SK-N-DZ (cell line): Measurements from ENCODE around the gene HTR4.

Experiments
- DNase-seq: peaks from one replicate; pipeline ENCODE4 v3.0.0-alpha.2; 2015; ENCODE audit warnings: low spot score

Gene HTR4

DNA sequence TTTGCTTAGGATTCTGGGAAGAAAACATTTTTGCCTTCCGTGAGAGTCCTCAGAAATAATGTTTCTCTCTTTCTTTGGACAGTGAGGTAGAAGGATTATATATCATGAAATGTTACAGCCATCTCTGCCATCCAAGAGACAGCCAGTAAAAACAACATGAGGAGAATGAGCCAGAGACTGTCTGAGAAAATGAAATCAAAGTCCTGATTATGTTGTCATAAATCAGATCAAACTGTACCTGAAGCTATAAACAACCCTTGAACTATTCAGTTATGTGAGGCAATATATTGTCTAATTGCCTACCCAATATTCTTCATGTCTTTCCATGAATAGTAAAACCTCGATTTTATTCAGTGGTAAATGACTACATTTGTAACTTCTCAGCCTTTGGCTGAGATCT is 9.2 kb upstream of the HTR4 start:
- no peak for DNase-seq

DNA sequence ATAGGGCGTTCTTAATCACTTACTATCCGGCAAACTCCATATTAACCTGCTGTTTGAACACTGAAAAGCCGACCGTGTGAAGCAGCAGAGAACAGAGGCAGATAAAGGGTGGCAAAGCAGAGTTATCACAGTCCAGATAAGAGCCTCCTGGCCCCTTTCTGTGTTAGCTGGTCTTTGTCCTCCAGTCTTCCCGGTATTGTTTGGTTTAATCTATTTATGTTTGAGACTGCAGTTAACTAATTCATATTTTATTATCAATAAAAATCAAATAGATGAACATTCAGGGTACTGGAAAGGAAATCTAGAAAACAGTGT is 6.0 kb upstream of the HTR4 start:
- DNase-seq, result no peak

DNA sequence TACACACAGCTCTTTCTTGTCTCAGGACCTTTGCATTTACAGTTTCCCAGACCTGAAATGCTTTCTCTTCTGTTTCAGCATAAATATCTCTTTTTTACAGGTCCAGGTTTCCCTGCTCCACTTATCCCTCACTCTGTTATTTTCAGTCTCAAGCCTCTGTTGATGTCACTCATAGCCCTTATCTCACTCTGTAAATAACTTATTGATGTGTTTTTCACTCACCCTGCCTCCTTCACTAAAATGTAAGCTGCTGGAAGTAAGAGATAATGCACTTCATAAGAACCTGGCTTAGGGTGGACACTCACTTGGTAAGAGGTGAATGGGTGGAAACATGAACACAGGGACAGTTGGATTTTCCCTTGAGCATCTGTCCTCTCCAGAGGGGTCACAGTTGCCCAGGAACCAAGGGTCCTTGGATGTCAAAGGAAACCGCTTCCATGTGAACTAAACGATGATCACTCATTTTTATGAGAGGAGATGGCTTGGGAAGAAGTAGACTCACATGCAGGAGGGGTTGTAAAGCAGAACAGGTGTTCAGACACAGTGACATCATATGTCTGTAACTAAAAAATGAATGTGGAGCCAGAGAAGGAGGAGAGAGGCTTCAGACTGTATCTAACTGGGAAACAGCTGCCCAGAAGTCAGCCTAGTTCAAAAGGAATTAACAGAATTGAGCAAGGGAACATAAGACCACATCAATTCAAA is 5.5 kb upstream of the HTR4 start:
- DNase-seq, result no peak

DNA sequence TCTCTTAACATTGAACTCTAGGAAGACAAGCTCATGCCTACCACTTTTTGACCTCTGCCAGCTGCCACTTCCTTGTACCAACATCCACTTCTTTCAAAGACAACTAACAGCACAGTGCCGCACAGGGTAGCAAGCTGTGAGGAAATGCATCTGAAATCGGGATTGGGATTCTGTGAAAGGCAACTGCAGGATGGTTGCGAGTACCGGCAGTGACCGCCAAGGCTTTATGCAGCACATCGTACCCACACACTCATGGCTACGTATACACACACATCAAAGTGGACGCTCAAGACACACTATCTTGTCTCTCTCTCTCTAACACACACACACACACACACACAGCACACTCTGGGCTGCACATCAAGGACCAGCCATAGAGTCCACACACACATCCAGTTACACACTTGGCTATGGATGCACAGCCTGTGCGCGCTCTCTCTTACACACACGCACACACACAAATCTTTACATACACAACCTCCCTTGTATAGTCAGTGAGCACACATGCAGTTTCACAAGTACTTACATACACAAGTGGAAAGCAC is 964 bp downstream of the HTR4 start:
- no peak for DNase-seq

DNA sequence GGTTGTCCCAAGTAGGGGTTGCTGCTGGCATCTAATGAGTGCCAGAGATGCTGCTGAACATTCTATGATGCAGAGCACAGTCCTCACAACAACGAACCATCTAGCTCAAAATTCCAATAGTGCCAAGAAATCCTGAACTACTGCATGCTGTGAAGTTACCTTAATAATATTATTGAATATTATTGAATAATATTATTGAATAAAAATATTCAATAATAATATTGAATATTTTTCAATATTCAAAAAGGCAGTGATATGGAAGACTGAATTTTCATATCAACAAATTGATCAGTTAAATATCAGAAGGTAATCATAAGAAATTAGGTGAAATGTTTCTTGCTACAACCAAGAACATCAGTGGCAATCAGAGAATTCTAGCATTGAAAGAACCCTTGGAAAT is 2.8 kb downstream of the HTR4 start:
- DNase-seq, result no peak

DNA sequence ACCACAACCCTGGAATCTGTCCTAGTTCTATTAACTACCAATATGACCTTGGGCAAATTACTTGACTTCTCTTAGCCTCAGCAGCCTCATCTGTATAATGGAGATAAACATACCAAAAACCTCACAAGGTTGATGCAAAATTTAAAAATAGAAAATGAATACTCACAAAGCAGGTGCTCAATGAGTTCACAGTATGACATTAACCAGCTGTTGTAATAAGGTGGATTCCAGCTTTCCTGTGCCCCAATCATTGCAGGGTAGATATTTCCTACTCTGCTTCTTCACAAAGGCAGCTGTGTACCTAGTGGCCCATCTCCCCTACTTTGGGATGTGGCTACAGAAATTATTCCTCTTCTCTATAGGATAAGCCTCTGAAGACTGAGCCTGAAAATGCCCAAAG is 8.8 kb downstream of the HTR4 start:
- no peak for DNase-seq

DNA sequence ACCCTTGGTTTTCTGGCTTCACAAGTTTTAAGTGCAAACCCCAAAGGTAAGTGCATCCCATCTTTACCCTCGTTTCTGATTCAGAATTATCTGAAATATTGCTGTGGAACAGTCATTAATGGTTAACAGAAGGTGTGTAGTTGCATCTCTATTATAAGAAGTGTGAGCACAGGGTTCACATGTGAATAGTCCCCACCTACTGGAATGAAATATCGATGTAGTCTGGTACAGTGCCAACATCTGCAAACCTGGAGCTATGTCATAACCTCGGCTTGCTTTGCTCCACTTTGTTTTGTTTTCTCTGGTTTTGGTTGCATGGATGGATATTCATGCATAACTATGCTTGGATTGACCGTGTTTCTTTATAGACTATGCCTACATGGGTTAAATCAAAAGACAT is 12.6 kb downstream of the HTR4 start:
- DNase-seq, result no peak

DNA sequence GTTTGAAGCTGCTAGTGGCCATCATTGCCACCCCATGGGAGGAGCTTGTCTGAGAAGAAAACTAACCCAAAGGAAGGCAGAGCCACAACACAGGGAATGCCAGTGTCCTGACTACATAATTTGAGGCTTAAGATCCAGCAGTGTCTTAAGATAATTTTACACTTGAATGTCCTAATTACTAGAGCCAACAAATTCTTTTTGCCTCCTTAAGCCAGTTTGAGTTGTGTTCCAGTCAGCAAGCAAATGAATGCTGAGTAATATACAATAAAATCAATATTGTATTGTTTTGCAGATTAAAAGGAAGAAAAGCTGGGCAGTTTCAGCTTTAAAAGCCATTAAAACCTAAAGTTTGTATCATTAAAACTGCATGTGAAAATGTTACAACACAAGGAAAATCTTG is 13.9 kb downstream of the HTR4 start:
- DNase-seq, result no peak

DNA sequence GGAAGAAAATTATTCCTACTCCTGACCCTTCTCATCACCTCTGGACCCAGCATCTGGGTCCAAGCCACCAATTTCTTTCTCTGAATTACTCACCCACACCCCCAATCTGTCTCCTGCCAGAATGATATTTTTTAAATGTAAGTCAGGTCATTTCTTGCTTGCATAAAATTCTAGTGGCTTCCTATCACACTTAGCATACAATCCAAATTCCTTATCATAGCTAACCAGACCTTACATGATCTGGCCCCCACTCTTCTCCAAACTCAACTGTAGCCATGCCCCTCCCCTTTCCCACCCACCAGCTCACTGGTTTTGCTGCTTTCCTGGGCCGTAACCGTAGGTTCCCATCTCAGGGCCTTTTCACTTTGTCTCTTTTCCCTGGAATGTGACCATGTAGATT is 15.2 kb downstream of the HTR4 start:
- DNase-seq, result no peak

DNA sequence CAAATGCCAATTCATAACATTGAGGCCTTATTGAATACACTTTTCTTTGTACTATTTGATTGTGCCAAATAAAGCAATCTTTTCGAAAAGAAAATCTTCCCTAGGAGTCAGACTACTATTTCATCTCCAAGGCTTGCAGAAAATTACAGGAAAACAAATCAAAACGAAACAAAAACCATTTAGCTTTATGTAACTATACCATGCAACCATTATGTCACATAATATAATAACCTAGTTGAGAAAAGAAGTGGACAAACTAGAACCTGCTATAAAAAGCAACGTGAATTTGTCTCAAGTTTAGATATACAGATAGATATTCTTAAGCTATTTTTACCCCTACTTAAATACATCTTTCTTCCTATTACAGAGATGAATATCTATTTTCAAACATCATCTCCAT is 18.0 kb downstream of the HTR4 start:
- DNase-seq, result no peak

DNA sequence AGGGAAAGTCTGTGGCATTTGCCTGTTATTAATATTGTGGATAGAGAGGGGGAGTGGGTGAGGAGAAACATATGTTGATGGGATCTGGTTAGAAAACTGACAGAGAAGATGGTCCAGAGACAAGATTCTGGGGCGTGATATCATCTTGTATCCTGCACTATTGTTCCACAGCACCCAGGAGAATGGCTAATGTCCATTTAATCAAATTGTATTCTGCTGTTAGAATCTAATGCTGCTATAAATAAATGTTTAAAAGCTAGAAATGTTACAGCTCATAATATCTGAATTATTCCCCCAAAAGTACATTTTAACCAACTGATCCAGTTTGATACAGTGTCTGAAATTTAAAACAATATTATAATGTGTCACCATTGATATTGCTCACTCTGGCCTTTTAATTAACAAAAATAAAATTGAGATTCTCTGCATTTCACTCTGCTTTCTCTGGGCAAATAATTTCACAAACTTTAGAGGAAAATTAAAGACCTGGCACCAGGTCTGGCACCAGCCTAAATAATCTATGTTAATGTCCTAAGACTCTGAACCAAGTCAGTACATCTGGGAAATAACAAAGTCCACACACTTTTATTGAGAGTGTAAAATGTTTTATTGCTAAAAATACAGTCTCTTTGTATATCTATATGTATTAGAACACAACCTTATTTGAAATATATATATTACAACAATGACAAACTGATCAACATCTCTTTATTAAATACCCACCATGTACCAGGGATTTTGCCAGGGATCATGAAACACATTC is 18.8 kb downstream of the HTR4 start:
- peak; percentile 35 for DNase-seq

DNA sequence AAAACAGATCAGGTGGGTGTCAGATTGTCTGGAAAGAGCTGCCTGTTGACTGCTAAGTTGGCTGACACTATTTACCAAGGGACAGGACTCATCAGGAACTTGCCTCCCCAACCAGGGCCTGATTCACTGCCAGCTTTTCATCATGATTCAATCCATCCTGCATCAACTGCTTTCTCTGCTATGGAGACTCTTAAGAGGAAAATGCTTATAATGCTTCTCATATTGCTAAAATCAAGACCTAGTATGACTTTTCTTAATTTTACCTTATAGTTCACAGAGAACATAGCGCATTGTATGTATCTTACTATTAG is 21.3 kb downstream of the HTR4 start:
- DNase-seq, result no peak

DNA sequence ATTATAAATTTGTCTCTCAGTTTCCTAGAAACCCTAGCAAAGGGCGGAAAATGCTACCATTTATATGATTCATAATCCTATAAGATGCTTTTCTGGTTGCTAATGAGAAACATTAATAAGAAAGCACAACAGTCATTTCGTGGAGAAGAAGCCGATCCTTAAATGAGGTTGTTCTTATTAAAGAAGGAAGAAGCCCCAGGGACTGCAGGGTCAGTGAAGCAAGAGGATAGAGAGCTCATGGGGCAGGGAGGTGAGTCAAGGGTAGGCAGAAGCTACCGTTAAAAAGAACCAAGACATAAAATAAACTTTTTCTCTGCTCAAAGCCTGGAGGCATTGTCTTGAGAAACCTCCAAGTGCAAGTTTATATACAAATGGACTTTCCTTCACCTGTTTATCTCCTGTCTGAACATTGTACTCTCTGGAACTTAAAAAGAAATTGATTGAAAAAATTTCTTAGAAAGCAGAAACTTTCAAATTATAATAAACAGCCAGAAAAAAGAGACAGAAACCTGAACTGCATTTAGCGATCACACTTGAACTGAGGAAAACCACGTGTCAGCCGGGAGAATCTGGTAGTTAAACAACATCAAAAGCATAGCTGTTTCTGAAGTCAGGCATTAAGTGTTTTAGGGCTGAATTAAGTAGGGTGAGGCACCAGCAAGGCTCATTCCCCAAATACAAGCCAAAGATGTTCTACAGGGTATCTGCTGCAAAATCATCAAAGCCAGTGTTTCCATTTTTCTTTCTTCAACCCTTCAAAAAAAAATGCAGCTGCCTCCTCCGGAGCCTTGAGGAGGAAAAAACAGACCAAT is 21.9 kb downstream of the HTR4 start:
- DNase-seq, result no peak

DNA sequence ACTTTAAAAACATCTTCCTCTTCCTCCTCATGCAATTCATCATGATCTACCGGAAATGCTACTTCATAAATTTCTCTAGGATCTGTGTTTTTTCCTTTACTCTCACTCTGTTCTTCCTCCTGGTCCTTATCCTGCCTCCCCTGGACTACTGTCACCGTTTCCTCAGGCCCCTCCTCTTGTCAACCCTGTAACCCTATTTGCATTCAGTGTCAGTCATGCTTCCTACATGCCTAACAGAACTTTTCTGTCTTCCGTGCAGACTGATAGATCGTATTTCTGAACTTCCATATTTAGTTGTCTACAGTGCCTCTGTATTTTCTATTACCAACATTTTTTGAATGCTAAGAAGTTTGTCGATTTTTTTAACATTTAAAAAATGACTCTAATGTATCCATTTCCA is 27.3 kb downstream of the HTR4 start:
- DNase-seq, result no peak

DNA sequence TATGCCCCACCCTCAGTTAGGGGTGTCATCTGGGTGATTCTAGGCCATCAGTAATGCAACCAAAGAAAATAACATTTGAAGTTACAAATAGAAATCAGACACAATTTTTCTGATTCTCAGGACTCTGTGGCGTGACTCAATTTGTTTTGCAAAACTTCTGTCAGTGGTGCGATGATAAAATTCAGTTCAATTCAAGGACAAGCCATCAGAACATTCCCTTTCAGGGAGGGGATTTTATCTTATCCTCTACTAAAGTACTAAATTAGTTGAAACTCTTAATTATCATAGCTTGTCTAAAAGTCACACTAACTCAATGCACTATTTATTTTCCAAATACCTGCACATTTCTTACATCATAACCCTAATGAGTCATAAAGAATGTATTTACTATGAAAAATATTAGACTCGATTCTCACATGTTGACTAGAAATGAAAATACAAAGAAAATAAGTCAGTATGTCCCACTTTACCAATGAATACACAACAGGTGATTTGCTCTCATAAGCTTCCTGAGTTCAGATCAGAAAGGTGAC is 28.2 kb downstream of the HTR4 start:
- no peak for DNase-seq

DNA sequence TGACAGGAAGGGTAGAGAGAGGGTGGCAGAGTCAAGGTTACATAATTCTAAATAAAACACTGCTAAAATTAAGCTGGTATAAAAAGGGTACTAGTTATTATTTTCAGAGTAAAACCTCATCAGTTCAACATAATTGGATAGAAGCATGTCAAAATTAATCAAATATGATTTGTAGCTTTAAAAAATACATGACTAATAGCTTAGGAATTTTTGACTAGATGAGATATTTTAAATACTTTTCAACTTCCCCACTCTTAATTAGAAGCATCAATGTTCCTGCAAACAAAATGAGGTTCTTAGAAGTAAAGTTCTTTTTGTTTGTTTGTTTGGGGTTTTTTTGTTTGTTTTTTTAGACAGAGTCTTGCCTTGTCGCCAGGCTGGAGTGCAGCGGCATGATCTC is 29.1 kb downstream of the HTR4 start:
- no peak for DNase-seq

DNA sequence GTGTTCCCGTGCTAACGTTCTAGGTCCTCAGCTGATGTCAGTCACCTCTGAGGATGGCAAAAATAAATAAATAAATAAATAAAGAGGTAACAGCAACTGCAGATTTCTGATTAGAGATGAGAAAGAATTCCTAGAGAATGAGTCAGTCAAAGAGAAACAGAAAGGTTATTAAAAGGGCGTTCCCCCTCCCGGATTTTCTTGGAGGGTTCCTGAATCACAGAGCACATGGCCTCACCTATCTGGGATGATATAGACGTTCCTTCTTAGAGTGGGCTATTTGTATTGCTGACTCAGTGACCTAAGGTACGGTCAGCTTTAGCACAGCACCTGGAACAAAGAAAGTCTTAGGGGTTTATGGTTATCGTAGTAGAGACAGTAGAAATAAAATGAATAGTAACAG is 30.6 kb downstream of the HTR4 start:
- no peak for DNase-seq

DNA sequence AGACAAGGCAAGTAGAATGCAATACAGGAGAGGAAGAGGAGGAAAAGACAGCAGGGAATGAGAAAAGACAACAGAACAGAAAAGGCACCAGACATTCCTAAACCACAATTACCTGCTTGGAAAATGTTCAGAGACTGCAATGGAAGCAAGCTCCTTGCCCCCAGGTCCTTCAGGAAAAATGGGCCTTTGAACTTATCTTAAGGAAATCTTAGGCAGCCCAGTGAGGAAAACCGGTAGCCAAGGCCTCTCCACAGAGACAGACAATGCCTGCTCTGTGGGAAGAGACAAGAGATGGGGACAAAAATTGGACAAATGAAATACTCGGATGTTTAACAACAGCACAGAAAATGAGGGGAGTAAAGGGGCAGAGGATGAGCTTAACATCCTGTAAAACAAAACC is 31.2 kb downstream of the HTR4 start:
- no peak for DNase-seq

DNA sequence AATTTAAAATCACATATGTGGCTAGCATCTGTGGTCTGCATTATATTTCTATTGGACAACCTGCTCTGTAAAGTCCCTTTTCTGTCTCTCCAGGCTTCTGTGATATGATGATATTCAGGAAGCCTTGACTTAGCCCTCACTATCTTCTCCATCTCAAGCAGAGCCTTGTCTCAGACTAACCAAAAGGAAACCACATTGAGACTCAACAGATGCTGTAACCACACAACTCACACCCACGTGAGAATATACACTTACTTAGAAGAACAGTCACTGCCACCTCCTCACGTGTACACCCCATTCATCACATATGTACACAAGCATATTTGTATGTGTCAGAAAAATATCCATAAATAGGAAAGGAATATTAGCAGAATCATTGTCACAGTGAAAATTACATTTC is 33.6 kb downstream of the HTR4 start:
- DNase-seq, result no peak

DNA sequence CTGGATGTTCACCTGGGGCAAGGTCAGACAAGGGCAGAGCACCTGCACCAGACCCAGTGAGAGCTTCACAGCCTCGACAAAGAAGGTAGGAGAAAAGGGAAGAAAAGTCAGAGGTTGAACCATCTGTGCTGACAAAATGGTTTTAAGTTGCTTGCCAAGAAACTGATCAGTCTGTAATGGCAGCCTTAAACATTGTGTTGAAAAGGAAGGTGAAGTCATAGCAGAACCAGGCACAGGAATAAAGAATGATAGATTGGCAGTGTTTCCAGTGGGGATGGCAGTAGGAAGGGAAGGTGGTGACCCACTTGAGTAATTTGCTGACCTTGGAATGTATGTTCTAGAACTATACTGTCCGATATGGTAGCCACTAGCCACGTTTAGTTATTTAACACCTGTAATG is 34.2 kb downstream of the HTR4 start:
- no peak for DNase-seq

DNA sequence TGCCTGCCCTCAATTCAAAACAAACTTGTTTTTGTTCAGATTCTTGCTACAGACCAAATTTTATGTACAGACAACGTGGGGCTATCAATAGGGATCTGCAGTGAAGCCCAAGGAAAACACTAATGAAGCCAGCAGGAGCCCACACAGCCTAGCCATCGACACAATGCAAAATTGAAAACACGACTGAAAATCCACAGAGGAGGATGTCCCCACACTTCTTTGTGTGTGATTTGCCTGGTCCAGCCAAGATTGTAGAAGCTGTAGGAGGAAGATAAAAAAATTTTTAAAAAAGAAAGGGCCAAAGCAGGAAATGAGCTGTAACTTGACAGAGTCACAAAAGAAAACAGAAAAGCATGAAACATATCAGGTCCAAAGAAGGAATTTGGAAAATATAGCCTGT is 34.8 kb downstream of the HTR4 start:
- no peak for DNase-seq

DNA sequence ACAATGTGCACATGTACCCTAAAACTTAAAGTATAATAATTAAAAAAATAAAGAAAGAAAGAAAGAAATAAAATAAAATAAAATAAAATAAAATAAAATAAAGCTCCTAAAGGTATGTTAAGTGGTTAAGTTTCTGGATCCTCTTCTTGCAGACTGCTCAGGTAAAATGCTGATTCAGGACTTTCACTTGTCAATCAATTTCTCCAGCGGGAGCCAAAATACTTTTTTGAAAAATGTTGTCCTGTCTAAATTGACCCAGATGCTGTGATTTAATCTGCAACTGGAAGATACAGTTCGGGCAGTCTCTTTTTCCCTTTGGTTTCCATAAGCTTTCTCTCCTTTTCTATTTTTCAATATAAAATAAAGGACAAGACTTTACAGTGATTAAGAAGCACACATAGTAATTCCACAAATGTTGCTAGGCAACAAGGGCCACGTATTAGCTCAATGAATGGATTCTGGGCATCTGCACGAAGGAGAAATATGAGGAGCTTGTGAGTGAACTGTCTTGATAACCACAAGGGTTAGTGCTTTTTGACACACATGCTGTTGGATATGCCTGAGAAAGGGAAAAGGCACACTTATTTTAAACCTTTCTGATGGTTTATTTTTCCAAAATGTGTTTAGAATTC is 38.6 kb downstream of the HTR4 start:
- no peak for DNase-seq
